Stimulated activated naive CD8-positive, alpha-beta T cell treated with anti-CD3 and anti-CD28 coated beads, Interleukin-15, amount 100 ng/mL, for 72 hours (primary cell): ENCODE data around the gene ZSWIM6.

Source experiments
- ATAC-seq: fragments of 150-1000 bp; cut with Tn5 transposase; 2 replicates; pipeline ENCODE4 v1.10.0; 2021; ENCODE audit warnings: mild to moderate bottlenecking, moderate library complexity
- DNase-seq, 2 donors: peaks; one replicate each; pipeline ENCODE4 v3.0.0; 2021 to 2022
- H3K27ac Mint-ChIP-seq, 2 donors: one replicate each; pipeline ENCODE4 v1.8.0; 2022; ENCODE audit warnings: mild to moderate bottlenecking in 2 of 2, mixed read lengths in 2 of 2, moderate library complexity in 2 of 2
- H3K27me3 Mint-ChIP-seq: one replicate; pipeline ENCODE4 v1.8.0; 2022; ENCODE audit warnings: mixed read lengths
- H3K4me1 Mint-ChIP-seq: one replicate; pipeline ENCODE4 v1.8.0; 2022; ENCODE audit warnings: mild to moderate bottlenecking, mixed read lengths
- H3K4me3 Mint-ChIP-seq, 2 donors: one replicate each; pipeline ENCODE4 v1.8.0; 2022; ENCODE audit warnings: mild to moderate bottlenecking in 2 of 2, mixed read lengths in 2 of 2, moderate library complexity in 1 of 2
- H3K9me3 Mint-ChIP-seq, 2 donors: one replicate each; pipeline ENCODE4 v1.8.0; 2022; ENCODE audit warnings: mixed read lengths in 2 of 2

ZSWIM6 gene

GRCh38 chr5:61591859-61592258, 259.8 kb downstream of the ZSWIM6 start:
- H3K4me3 Mint-ChIP-seq = no peak overlapping the region
- ATAC-seq (no peak), DNase-seq (no peak)
- H3K4me1 Mint-ChIP-seq = no peaks in the 10 kb centered on the region
- H3K27ac Mint-ChIP-seq = no peak overlapping the region
- H3K27me3 Mint-ChIP-seq = peaks cover 7% of the 10 kb centered on the region
- H3K9me3 Mint-ChIP-seq = no peaks in the 10 kb centered on the region

GRCh38 chr5:61595426-61595825, 263.4 kb downstream of the ZSWIM6 start:
- H3K4me1 Mint-ChIP-seq = no peaks in the 10 kb centered on the region
- DNase-seq (no peak), ATAC-seq (no peak)
- H3K4me3 Mint-ChIP-seq = no peak overlapping the region
- no peaks in the 10 kb centered on the region for H3K9me3 Mint-ChIP-seq
- H3K27me3 Mint-ChIP-seq = peaks cover 15% of the 10 kb centered on the region
- no peak overlapping the region for H3K27ac Mint-ChIP-seq
